Measurements from ENCODE around the gene APH1A.
"Not testable (repeated sequence)": the region's sequence is repeated elsewhere in the genome, so short reads cannot be mapped to it uniquely, and the experiment has no call there.

Gene APH1A

GRCh38 chr1:150233359-150234308 is 35.2 kb downstream of the APH1A start:
- peak in 1 of 2 donors; percentile 37 for DNase-seq (ENCODE audit: low read depth in 2 of 2)

DNA sequence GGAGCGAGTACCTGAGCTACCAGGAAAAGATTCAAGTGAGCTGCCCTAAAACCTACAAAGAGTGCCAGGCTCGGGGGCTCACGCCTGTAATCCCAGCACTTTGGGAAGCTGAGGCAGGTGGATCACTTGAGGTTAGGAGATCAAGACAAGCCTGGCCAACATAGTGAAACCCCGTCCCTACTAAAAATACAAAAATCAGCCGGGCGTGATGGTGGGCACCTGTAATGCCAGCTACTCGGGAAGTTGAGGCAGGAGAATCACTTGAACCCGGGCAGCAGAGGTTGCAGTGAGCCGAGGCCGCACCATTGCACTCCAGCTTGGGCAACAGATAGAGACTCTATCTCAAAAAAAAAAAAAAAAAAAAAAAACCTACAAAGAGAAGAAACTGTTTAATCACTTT is 35.9 kb downstream of the APH1A start:
- DNase-seq (ENCODE audit: low read depth in 2 of 2) = not testable (repeated sequence)

DNA sequence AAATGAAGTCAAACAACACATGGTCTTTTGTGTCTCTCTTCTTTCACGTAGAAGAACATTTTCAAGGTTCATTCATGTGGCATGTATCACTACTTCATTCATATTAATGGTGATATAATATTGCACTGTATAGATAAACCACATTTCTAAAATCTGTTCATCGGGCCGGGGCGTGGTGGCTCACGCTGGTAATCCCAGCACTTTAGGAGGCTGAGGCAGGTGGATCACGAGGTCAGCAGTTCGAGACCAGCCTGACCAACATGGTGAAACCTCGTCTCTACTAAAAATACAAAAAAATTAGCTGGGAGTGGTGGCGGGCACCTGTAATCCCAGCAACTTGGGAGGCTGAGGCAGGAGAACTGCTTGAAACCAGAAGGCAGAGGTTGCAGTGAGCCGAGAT is 40.6 kb downstream of the APH1A start:
- not testable (repeated sequence) for DNase-seq (ENCODE audit: low read depth in 2 of 2)

- DNase-seq (ENCODE audit: low read depth in 2 of 2) = no peak
These were observed 41.6 kb downstream of the APH1A start for GRCh38 chr1:150227228-150227627.

DNA sequence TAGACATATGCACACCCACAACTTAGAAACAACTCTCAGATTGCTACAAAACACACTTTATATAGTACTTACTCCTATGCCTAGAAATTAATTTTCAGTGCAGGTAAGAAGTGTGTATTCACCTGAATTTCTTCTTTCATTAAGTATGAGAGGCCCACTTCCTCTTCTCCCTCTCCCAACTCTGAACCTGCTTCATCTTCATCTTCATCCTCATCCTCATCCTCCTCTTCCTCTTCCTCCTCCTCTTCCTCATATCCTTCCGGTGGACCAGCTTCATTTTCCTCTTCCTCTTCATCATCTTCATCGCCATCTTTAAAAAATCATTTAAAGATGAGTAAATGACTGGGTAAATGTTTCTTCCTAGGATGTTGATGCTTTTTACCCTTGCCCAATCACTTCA is 42.3 kb downstream of the APH1A start:
- DNase-seq (ENCODE audit: low read depth in 2 of 2) = no peak

- no peak for DNase-seq (ENCODE audit: low read depth in 2 of 2)
These were observed 43.3 kb downstream of the APH1A start for GRCh38 chr1:150225546-150225945.

GRCh38 chr1:150224983-150225382 is 43.8 kb downstream of the APH1A start:
- DNase-seq (ENCODE audit: low read depth in 2 of 2) = no peak

- no peak for DNase-seq (ENCODE audit: low read depth in 2 of 2)
These were observed 47.3 kb downstream of the APH1A start for GRCh38 chr1:150221552-150221951.

DNA sequence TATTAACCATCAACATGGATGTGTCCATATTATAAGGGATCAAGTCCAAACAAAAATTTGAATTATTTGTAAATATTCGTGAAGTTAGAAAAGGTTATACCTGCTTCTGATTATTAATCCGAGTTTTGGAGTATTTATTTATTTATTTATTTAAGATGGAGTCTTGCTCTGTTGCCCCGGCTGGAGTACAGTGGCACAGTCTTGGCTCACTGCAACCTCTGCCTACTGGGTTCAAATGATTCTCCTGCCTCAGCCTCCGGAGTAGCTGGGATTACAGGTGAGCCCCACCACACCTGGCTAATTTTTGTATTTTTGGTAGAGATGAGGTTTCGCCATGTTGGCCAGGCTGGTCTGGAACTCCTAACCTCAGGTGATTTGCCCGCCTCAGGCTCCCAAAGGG is 53.0 kb downstream of the APH1A start:
- not testable (repeated sequence) for DNase-seq (ENCODE audit: low read depth in 2 of 2)

Measured in stimulated activated CD8-positive, alpha-beta memory T cell treated with anti-CD3 and anti-CD28 coated beads, Interleukin-2, amount 100 ng/mL, for 48 hours (primary cell).